SK-N-SH treated with all-trans-retinoic acid at 6 μM for 48 hours (cell line): ENCODE data around the gene GALNT13.

Experiments
- CSRNP3 ChIP-seq: fragments of 250-450 bp; sonication (Bioruptor Pico); IDR thresholded peaks from 2 replicates; pipeline ENCODE4 v1.5.1; 2021; ENCODE audit warnings: mild to moderate bottlenecking, moderate library complexity
- PATZ1 ChIP-seq: fragments of 250-450 bp; sonication (Bioruptor Pico); IDR thresholded peaks from 2 replicates; pipeline ENCODE4 v1.8.0; 2020; ENCODE audit warnings: mild to moderate bottlenecking, moderate library complexity, borderline replicate concordance
- PPARA ChIP-seq: fragments of 250-450 bp; sonication (Bioruptor Pico); IDR thresholded peaks from 2 replicates; pipeline ENCODE4 v1.5.0; 2020; ENCODE audit warnings: mild to moderate bottlenecking, borderline replicate concordance
- ZFP30 ChIP-seq: fragments of 450-650 bp; formaldehyde crosslinking; IDR thresholded peaks from 2 replicates; pipeline ENCODE4 v1.5.0; 2022; ENCODE audit warnings: mild to moderate bottlenecking, moderate library complexity

- TF ChIP-seq CSRNP3 (no peak), PPARA (CRISPR knock-in tag) (no peak), PATZ1 (CRISPR knock-in tag) (no peak), ZFP30 (CRISPR knock-in tag) (no peak)
These were observed 321.5 kb downstream of the GALNT13 start for GRCh38 chr2:154193246-154193645.
